ENCODE measurements around the gene PRR14L.
"Not testable (repeated sequence)": the region's sequence is repeated elsewhere in the genome, so short reads cannot be mapped to it uniquely, and the experiment has no call there.

The PRR14L gene

DNA sequence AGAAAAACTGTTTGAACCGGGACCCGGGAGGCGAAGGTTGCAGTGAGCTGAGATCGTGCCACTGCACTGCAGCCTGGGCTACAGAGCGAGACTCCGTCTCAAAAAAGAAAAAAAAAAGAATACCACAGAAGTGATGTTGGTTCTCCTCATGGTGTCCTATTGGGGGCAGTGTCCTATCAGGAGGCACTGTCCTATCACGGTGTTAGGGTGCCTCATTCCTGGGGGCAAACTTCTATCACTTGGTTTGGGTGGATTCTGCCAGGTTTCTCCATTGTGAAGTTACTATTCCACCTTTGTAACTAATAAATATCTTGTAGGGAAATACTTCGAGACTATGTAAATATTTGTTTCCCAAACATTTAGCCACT lies 19.6 kb downstream of the PRR14L start:
- H3K4me3 ChIP-seq (ENCODE audit: low read depth, low read length), result no peak overlapping the region
- TF ChIP-seq, protein P1, sequence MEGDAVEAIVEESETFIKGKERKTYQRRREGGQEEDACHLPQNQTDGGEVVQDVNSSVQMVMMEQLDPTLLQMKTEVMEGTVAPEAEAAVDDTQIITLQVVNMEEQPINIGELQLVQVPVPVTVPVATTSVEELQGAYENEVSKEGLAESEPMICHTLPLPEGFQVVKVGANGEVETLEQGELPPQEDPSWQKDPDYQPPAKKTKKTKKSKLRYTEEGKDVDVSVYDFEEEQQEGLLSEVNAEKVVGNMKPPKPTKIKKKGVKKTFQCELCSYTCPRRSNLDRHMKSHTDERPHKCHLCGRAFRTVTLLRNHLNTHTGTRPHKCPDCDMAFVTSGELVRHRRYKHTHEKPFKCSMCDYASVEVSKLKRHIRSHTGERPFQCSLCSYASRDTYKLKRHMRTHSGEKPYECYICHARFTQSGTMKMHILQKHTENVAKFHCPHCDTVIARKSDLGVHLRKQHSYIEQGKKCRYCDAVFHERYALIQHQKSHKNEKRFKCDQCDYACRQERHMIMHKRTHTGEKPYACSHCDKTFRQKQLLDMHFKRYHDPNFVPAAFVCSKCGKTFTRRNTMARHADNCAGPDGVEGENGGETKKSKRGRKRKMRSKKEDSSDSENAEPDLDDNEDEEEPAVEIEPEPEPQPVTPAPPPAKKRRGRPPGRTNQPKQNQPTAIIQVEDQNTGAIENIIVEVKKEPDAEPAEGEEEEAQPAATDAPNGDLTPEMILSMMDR (IDR thresholded peaks at IDR 0.05; ENCODE audit: low read depth, low read length), result no peak

DNA sequence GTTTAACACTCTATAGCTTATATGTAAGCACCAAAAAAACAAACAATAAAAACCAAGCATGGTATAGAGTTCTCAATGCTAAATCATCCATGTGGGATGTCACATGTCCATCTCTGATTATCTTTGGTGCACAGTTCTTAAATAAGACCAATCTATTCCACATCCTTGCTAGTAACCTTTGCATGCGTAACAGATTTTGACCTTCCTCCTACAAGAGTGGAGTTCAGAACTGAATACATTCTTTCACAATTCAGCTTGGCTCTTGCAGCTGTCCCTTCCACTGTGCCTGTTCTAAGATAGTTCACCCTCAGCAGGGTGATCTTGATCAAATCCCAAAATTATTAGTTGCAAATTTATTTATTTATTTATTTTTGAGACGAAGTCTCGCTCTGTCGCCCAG lies 21.1 kb downstream of the PRR14L start:
- TF ChIP-seq, protein P1 (IDR thresholded peaks at IDR 0.05; ENCODE audit: low read depth, low read length), result no peak

DNA sequence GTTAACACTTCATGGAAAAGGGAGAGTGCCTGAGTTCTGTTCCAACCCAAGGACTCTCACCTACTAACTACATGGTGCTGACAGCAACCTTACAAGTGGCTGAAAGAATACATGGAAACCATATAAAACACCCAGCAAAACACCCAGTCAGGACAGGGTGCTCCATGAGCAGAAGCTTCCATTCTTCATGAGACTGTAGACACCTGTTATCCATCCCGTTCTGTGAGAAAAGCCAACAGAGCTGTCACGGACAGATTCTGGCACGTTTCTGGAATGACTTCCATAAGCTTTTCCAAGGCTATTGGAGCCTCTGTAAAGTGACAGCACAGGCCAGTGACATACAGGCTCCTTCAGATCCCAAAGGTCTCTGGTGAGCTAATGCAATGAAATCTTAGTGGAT lies 23.2 kb downstream of the PRR14L start:
- H3K4me3 ChIP-seq (ENCODE audit: low read depth, low read length), result no peak overlapping the region
- TF ChIP-seq, protein P1 (IDR thresholded peaks at IDR 0.05; ENCODE audit: low read depth, low read length), result no peak

More for the DNA sequence above, 21.1 kb downstream of the PRR14L start:
- H3K4me3 ChIP-seq (ENCODE audit: low read depth, low read length), result no peak overlapping the region

DNA sequence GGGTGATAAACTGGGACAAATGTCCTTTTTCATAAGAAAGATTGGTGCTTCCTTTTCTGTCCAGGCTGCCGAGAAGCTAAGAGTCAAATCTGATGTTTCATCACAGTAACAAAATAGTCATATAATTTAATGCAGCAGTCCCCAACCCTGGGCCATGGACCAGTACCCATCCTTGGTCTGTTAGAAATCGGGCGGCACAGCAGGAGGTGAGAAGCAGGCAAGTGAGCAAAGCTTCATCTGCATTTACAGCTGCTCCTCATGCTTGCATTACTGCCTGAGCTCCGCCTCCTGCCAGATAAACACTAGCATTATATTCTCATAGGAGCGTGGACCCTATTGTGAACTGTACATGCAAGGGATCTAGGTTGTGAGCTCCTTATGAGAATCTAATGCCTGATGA lies 26.2 kb downstream of the PRR14L start:
- H3K4me3 ChIP-seq (ENCODE audit: low read depth, low read length), result no peak overlapping the region
- TF ChIP-seq, protein P1 (IDR thresholded peaks at IDR 0.05; ENCODE audit: low read depth, low read length), result no peak

DNA sequence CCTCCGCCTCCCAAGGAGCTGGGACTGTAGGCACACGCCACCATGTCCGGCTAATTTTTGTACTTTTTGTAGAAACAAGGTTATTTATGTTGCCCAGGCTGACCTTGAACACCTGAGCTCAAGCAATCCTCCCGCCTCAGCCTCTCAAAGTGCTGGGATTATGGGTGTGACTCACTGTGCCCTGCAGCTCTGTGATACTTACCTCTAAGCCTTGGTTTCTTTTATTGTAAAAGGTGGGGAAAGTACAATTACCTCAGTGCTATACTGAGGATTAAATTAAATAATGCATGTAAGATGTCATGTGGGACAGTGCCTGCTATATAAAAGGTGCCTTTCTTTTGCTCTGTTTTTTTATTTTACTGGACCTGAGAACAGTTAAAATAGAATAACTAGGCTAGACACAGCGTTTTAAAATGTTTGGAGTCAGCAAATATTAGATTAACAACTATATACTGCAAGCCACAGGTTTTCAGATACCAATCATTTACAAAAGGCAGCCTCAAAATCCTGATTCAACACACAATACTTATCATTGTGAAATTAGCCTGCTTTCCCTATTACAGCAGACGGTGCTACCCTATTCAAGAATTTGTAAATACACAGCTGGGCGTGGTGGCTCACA lies 30.0 kb downstream of the PRR14L start:
- TF ChIP-seq, protein P1 (IDR thresholded peaks at IDR 0.05; ENCODE audit: low read depth, low read length), result no peak
- no peak overlapping the region for H3K4me3 ChIP-seq (ENCODE audit: low read depth, low read length)

DNA sequence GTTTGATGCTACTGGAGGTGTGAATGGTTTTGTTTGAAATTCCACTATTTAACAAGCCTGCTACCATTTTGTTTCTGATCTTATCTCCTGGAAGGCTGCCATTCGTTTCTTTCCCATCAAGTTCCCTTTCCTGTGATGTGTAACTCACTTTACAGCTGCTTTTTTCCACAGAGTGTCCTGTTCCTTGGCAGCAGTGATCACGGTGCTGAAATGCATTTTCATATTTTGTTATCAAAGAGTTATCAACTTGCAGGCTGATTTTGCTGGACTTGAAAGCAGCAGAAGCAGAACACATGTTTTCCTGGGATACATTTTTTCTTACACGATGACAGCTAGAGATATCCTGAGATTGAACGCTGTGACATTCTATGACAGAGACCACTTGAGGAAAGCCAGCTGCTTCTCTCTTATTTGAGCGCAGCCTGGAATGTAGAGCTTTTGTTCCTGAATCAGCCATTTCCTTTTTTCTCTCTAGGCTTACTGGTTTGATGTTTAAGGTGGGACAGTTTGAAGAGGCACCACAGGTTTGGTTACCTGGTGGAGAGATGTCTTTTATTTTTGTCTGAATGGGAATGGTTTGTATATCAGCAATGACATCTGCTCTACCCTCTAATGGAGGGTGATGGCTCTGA lies 34.7 kb downstream of the PRR14L start:
- TF ChIP-seq, protein P1 (IDR thresholded peaks at IDR 0.05; ENCODE audit: low read depth, low read length), result no peak
- no peak overlapping the region for H3K4me3 ChIP-seq (ENCODE audit: low read depth, low read length)

DNA sequence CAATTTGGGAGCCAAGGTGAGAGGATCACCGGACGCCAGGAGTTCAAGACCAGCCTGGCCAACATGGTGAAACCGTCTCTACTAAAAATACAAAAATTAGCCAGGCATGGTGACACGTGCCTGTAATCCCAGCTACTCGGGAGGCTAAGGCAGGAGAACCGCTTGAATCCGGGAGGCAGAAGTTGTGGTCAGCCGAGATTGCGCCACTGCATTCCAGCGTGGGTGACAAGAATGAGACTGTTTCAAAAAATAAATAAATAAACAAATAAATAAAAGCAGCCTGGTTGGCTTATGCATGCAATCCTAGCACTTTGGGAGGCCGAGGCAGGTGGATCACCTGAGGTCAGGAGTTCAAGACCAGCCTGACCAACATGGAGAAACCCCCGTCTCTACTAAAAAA lies 38.7 kb downstream of the PRR14L start:
- not testable (repeated sequence) for H3K4me3 ChIP-seq (ENCODE audit: low read depth, low read length)

DNA sequence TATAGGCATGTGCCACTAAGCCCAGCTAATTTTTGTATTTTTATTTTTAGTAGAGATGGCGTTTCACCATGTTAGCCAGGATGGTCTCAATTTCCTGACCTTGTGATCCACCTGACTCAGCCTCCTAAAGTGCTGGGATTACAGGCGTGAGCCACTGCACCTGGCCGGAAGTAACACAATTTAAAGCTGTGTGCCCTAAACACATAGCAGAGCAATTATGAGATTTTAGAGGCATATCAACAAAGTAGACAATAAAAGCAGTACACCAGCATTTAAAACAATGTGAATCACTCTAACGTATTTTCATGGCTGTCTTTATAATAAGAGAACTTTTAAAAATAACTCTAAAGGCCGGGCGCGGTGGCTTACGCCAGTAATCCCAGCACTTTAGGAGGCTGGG lies 42.4 kb downstream of the PRR14L start:
- H3K4me3 ChIP-seq (ENCODE audit: low read depth, low read length), result no peak overlapping the region
- TF ChIP-seq, protein P1 (IDR thresholded peaks at IDR 0.05; ENCODE audit: low read depth, low read length), result no peak
